Activated CD4-positive, alpha-beta T cell treated with anti-CD3 and anti-CD28 coated beads, Interleukin-2, amount 10 ng/mL, durations not matched to agents 24 days and 14 days (primary cell): ENCODE measurements around the gene SV2B. TPM values are rescaled to one million over a fixed set of nuclear protein-coding genes. Genes with fewer than 3 reads are reported as not detected.

Experiments
- DNase-seq: peaks from one replicate; pipeline ENCODE4 v3.0.0; 2022
- H3K27ac Mint-ChIP-seq: one replicate; pipeline ENCODE4 v1.8.0; 2022; ENCODE audit warnings: mild to moderate bottlenecking, mixed read lengths
- H3K27me3 Mint-ChIP-seq: one replicate; pipeline ENCODE4 v1.8.0; 2022; ENCODE audit warnings: mixed read lengths
- H3K36me3 Mint-ChIP-seq: one replicate; pipeline ENCODE4 v1.8.0; 2022; ENCODE audit warnings: low read depth, mild to moderate bottlenecking, mixed read lengths
- H3K4me1 Mint-ChIP-seq: one replicate; pipeline ENCODE4 v1.8.0; 2021; ENCODE audit warnings: mixed read lengths
- H3K4me3 Mint-ChIP-seq: one replicate; pipeline ENCODE4 v1.8.0; 2022; ENCODE audit warnings: mild to moderate bottlenecking, moderate library complexity, mixed read lengths
- H3K9me3 Mint-ChIP-seq: one replicate; pipeline ENCODE4 v1.8.0; 2021; ENCODE audit warnings: mixed read lengths
- intact Hi-C: fragments of 100-400 bp; cut with micrococcal nuclease; formaldehyde crosslinking; loops from one replicate; pipeline ENCODE4 v1.15.1; 2023
- total RNA-seq: library from RNA; stranded (reverse); gene quantifications from 2 replicates; pipeline ENCODE4 v1.2.3, GENCODE V29; 2022

The SV2B gene
- total RNA-seq, 1 donor from 2014 or later, result 0.07 TPM

- no peak overlapping the region for H3K27ac Mint-ChIP-seq
- no peaks in the 10 kb centered on the region for H3K36me3 Mint-ChIP-seq
- peaks cover 5% of the 10 kb centered on the region for H3K4me1 Mint-ChIP-seq
- H3K9me3 Mint-ChIP-seq, result no peaks in the 10 kb centered on the region
- DNase-seq, result no peak
- intact Hi-C loops, result no loop called here
- H3K4me3 Mint-ChIP-seq, result no peak overlapping the region
- peaks cover 23% of the 10 kb centered on the region for H3K27me3 Mint-ChIP-seq
Measured at GRCh38 chr15:91275844-91276243, 175.8 kb downstream of the SV2B start.

DNA sequence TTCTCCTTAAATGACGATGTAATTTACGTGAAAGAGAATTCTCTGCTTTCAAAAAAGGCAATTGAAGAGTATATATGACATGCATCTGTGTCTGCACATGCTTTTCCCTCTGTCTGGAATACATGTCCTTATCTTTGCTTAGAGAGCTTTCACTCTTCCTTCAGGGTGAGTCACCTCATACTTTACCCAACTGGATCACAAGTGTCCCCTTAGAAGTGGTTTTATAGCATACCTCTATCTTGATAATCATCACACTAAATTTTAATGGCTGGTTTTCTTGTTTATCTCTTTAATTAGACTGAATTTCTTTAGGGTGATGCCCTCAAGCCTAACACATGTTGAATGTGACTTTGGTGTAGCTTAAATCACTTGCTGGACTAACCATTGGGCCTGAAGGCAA, 178.9 kb downstream of the SV2B start:
- no peak for DNase-seq
- no peaks in the 10 kb centered on the region for H3K36me3 Mint-ChIP-seq
- no peak overlapping the region for H3K4me3 Mint-ChIP-seq
- intact Hi-C loops, result no loop called here
- H3K27ac Mint-ChIP-seq, result no peak overlapping the region
- peaks cover 16% of the 10 kb centered on the region for H3K27me3 Mint-ChIP-seq
- H3K4me1 Mint-ChIP-seq, result no peaks in the 10 kb centered on the region
- H3K9me3 Mint-ChIP-seq, result no peaks in the 10 kb centered on the region

- peaks cover 13% of the 10 kb centered on the region for H3K27me3 Mint-ChIP-seq
- H3K36me3 Mint-ChIP-seq, result no peaks in the 10 kb centered on the region
- intact Hi-C loops, result no loop called here
- H3K4me3 Mint-ChIP-seq, result no peak overlapping the region
- H3K27ac Mint-ChIP-seq, result no peak overlapping the region
- no peaks in the 10 kb centered on the region for H3K9me3 Mint-ChIP-seq
- H3K4me1 Mint-ChIP-seq, result no peaks in the 10 kb centered on the region
- no peak for DNase-seq
Measured at GRCh38 chr15:91279486-91279885, 179.4 kb downstream of the SV2B start.

DNA sequence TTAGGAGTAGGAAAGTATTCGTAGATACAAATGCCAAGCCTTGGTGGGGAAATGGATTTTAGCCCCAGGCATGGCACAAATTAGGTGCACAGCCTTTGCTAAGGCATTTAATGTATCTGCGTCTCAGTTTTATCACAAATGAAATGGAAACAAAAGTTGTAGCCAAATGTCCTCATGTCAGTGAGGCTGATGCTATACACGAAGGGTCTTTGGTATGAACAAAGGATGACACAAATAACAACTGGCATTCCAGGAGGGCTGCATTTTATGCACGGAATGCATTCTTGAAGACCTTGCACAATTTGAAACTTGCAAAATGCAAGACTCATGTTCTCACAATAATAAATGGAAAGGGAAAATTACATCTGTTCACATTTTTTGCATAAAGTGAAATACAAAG, 181.9 kb downstream of the SV2B start:
- intact Hi-C loops, result no loop called here
- no peak for DNase-seq
- no peaks in the 10 kb centered on the region for H3K9me3 Mint-ChIP-seq
- H3K4me3 Mint-ChIP-seq, result no peak overlapping the region
- no peak overlapping the region for H3K27ac Mint-ChIP-seq
- no peaks in the 10 kb centered on the region for H3K4me1 Mint-ChIP-seq
- H3K27me3 Mint-ChIP-seq, result peaks cover 7% of the 10 kb centered on the region
- H3K36me3 Mint-ChIP-seq, result no peaks in the 10 kb centered on the region

DNA sequence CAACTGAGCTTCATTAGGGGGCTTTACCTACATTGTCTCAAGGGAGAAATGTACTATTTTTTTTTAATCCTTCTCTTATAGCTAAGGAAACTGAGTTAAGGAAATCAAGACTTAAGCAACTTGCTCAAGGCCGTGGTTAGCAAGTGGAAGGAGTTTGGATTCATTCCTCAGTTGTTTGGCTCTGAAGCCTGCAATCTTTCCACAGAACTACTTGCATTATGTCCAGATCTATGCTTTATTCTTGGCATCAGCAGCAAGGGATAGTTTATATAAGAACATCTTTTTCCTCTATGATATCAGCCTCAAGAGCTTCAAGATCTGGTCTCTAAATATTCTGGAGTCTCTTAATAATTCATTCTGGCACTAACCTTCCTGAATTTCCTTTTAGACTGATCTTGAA, 182.4 kb downstream of the SV2B start:
- intact Hi-C loops, result no loop called here
- no peak overlapping the region for H3K4me3 Mint-ChIP-seq
- peaks cover 7% of the 10 kb centered on the region for H3K27me3 Mint-ChIP-seq
- no peak overlapping the region for H3K27ac Mint-ChIP-seq
- no peaks in the 10 kb centered on the region for H3K9me3 Mint-ChIP-seq
- H3K36me3 Mint-ChIP-seq, result no peaks in the 10 kb centered on the region
- no peaks in the 10 kb centered on the region for H3K4me1 Mint-ChIP-seq
- no peak for DNase-seq

GRCh38 chr15:91283155-91283554, 183.1 kb downstream of the SV2B start:
- Mint-ChIP-seq H3K36me3 (no peaks in the 10 kb centered on the region), H3K9me3 (no peaks in the 10 kb centered on the region), H3K4me3 (no peak overlapping the region), H3K27ac (no peak overlapping the region), H3K27me3 (peaks cover 7% of the 10 kb centered on the region), H3K4me1 (no peaks in the 10 kb centered on the region)
- no peak for DNase-seq
- intact Hi-C loops, result no loop called here

- DNase-seq, result no peak
- intact Hi-C loops, result no loop called here
- H3K27ac Mint-ChIP-seq, result no peak overlapping the region
- H3K9me3 Mint-ChIP-seq, result no peaks in the 10 kb centered on the region
- no peaks in the 10 kb centered on the region for H3K4me1 Mint-ChIP-seq
- no peaks in the 10 kb centered on the region for H3K36me3 Mint-ChIP-seq
- peaks cover 7% of the 10 kb centered on the region for H3K27me3 Mint-ChIP-seq
- H3K4me3 Mint-ChIP-seq, result no peak overlapping the region
Measured at GRCh38 chr15:91284758-91285466, 184.9 kb downstream of the SV2B start.

DNA sequence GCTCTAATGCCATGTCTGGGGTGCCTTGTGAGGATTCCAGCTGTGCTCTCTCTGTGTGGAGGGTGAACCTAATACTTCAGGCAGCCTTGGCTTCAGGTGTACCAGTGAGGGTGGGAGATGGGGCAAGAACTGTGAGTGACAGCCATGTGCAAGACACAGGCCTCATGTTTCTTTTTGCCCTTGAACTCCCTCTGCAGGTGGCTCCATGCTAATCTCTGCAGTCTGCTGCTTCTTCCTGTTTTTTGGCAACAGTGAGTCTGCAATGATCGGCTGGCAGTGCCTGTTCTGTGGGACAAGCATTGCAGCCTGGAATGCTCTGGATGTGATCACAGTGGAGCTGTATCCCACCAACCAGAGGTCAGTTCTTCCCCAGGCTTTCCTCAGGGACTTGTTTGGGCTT, 189.3 kb downstream of the SV2B start:
- peaks cover 8% of the 10 kb centered on the region for H3K27me3 Mint-ChIP-seq
- no peak overlapping the region for H3K27ac Mint-ChIP-seq
- no peaks in the 10 kb centered on the region for H3K36me3 Mint-ChIP-seq
- intact Hi-C loops, result no loop called here
- H3K9me3 Mint-ChIP-seq, result no peaks in the 10 kb centered on the region
- no peaks in the 10 kb centered on the region for H3K4me1 Mint-ChIP-seq
- DNase-seq, result no peak
- no peak overlapping the region for H3K4me3 Mint-ChIP-seq

GRCh38 chr15:91290553-91290952, 190.5 kb downstream of the SV2B start:
- H3K9me3 Mint-ChIP-seq, result no peaks in the 10 kb centered on the region
- H3K4me3 Mint-ChIP-seq, result no peak overlapping the region
- peaks cover 11% of the 10 kb centered on the region for H3K27me3 Mint-ChIP-seq
- intact Hi-C loops, result no loop called here
- DNase-seq, result no peak
- H3K4me1 Mint-ChIP-seq, result no peaks in the 10 kb centered on the region
- no peak overlapping the region for H3K27ac Mint-ChIP-seq
- no peaks in the 10 kb centered on the region for H3K36me3 Mint-ChIP-seq

GRCh38 chr15:91291673-91292072, 191.6 kb downstream of the SV2B start:
- Mint-ChIP-seq H3K4me1 (no peaks in the 10 kb centered on the region), H3K4me3 (no peak overlapping the region), H3K36me3 (no peaks in the 10 kb centered on the region), H3K9me3 (no peaks in the 10 kb centered on the region), H3K27me3 (peaks cover 11% of the 10 kb centered on the region), H3K27ac (no peak overlapping the region)
- no peak for DNase-seq
- intact Hi-C loops, result no loop called here

- H3K4me1 Mint-ChIP-seq, result no peaks in the 10 kb centered on the region
Measured at GRCh38 chr15:91294344-91294743, 194.3 kb downstream of the SV2B start.

DNA sequence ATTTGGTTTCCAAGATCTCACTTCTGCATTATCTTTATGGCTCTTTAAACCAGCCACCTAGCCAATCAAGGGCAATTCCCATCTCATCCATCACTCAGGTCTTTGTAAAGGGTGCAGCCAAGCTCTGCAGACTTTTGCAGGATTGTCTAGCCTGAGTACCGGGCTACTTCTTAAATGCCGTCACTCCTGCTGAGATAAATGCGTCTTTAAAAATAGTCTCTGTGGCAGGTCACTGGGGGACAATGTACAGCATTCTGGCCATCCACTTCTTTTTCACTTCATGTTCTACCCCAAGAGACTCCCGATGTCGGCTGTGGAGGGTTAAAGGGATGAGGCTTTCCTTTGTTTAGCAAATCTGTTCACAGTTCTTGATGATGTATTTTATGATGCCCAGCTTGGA, 194.7 kb downstream of the SV2B start:
- H3K27me3 Mint-ChIP-seq, result peaks cover 18% of the 10 kb centered on the region
- intact Hi-C loops, result no loop called here
- DNase-seq, result no peak
- H3K27ac Mint-ChIP-seq, result no peak overlapping the region
- H3K4me3 Mint-ChIP-seq, result no peak overlapping the region
- H3K9me3 Mint-ChIP-seq, result no peaks in the 10 kb centered on the region
- no peaks in the 10 kb centered on the region for H3K36me3 Mint-ChIP-seq
- no peaks in the 10 kb centered on the region for H3K4me1 Mint-ChIP-seq

More at GRCh38 chr15:91294344-91294743, 194.3 kb downstream of the SV2B start:
- intact Hi-C loops, result no loop called here
- no peak overlapping the region for H3K27ac Mint-ChIP-seq
- DNase-seq, result no peak
- H3K9me3 Mint-ChIP-seq, result no peaks in the 10 kb centered on the region
- H3K27me3 Mint-ChIP-seq, result peaks cover 16% of the 10 kb centered on the region
- H3K36me3 Mint-ChIP-seq, result no peaks in the 10 kb centered on the region
- H3K4me3 Mint-ChIP-seq, result no peak overlapping the region

GRCh38 chr15:91298101-91298500, 198.0 kb downstream of the SV2B start:
- H3K9me3 Mint-ChIP-seq, result no peaks in the 10 kb centered on the region
- intact Hi-C loops, result no loop called here
- no peaks in the 10 kb centered on the region for H3K36me3 Mint-ChIP-seq
- no peak for DNase-seq
- H3K27ac Mint-ChIP-seq, result no peak overlapping the region
- H3K4me1 Mint-ChIP-seq, result peaks cover 5% of the 10 kb centered on the region
- H3K27me3 Mint-ChIP-seq, result peaks cover 36% of the 10 kb centered on the region
- H3K4me3 Mint-ChIP-seq, result no peak overlapping the region

DNA sequence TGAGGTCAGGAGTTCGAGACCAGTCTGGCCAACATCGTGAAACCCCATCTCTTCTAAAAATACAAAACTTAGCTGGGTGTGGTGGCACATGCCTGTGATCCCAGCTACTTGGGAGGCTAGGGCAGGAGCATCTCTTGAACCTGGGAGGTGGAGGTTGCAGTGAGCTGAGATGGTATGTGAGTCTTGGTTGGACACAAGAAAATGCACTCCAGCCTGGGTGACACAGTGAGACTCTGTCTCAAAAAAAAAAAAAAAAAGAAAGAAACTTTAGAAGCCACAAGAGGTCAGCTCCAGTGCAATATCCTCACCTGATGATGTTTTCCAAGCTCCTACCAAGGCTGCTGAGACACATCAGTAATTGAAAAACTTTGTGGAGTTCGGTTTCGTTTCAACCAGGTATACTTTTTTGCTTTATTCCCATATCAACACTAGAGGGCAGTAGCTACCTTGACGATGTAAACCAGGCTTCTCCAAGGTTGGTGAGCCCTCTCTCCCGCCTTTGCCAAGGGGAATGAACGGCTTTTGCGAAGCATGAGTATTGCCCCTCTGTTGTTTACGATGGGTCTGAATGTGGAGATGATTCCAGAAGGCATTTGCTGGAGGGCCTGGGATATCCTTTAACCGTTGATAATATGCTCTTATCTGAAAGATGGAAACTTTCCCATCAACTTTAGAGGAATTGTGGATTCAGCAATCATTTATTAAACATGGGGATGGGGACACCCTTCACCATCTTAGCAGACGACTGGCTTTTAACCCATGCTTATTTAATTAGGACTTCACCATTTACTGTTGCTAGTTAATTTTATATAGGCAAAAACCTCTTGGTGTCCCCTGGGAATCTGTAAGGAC, 202.8 kb downstream of the SV2B start:
- Mint-ChIP-seq H3K4me1 (peaks cover 23% of the 10 kb centered on the region), H3K27me3 (peaks cover 63% of the 10 kb centered on the region)

More for the DNA sequence above, 202.8 kb downstream of the SV2B start:
- Mint-ChIP-seq H3K36me3 (no peaks in the 10 kb centered on the region), H3K4me3 (no peak overlapping the region), H3K27ac (no peak overlapping the region), H3K9me3 (no peaks in the 10 kb centered on the region)
- intact Hi-C loops, result loop anchor here (1.0 to 5.0 kb wide), 5 partner anchors 219 to 774 kb away; partner anchors contain the start of gene SLCO3A1
- DNase-seq, result peak; percentile 78
